GM23338 (cell line): ENCODE results near the gene RAD9B.

Source experiments
- TF ChIP-seq, protein P1 (sequence below), 2 experiments: fragments of 200-600 bp in 1 of 2; sonication (generic) in 1 of 2; conservative IDR thresholded peaks; 2 replicates each; pipeline versions ENCODE4 v1.5.1 to v1.6.1; 2016 to 2017; ENCODE audit warnings: antibody characterized with exemption in 2 of 2, low read depth in 2 of 2, mild to moderate bottlenecking in 2 of 2, moderate library complexity in 1 of 2
- TF ChIP-seq, protein P2 (sequence below): fragments of 250-450 bp; sonication (Bioruptor Pico); IDR thresholded peaks from 2 replicates; pipeline ENCODE4 v1.5.0; 2020; ENCODE audit warnings: mild to moderate bottlenecking, moderate library complexity
- TF ChIP-seq, protein P3 (sequence below): IDR thresholded peaks from one replicate; pipeline ENCODE4 v1.6.1; 2018; ENCODE audit warnings: antibody characterized with exemption; ENCODE audit not compliant: unreplicated experiment

DNA sequence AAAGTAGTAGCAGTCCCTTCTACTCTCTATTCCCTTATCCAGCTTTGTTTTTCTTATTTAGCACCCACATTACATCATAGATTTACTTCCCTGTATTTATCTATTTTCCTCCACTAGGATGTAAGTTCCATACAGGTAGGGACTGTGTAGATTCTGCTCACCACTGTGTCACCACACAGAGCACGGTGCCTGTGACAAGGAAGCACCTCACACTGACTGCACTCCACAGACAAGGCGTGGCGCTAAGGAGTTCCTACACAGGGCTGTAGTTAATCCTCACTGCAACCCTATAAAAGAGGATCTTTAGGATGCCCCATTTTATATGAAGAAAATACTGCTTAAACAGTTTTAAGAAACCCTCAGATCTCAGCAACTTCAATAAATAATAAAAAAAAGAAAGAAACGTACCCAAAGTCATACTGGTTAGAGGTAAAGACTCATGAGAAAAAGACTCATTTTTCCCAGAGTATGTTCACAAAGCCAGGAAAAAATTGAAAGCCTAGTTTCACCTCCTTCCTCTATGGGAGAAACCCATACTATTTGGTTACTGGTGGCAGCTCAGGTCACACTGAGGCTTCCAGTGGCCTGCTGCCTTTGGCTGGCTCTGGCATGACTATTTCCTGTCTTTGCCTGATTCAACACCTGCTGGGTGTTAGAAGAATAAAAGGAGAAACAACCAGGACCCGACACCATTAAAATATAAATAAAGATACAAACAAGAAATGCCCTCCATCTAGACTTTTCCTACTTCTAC is 36.9 kb downstream of the RAD9B start:
- TF ChIP-seq, protein P1, sequence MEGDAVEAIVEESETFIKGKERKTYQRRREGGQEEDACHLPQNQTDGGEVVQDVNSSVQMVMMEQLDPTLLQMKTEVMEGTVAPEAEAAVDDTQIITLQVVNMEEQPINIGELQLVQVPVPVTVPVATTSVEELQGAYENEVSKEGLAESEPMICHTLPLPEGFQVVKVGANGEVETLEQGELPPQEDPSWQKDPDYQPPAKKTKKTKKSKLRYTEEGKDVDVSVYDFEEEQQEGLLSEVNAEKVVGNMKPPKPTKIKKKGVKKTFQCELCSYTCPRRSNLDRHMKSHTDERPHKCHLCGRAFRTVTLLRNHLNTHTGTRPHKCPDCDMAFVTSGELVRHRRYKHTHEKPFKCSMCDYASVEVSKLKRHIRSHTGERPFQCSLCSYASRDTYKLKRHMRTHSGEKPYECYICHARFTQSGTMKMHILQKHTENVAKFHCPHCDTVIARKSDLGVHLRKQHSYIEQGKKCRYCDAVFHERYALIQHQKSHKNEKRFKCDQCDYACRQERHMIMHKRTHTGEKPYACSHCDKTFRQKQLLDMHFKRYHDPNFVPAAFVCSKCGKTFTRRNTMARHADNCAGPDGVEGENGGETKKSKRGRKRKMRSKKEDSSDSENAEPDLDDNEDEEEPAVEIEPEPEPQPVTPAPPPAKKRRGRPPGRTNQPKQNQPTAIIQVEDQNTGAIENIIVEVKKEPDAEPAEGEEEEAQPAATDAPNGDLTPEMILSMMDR (conservative IDR thresholded peaks at IDR 0.05; ENCODE audit: low read depth in 2 of 2), result no peak
- TF ChIP-seq, protein P2, sequence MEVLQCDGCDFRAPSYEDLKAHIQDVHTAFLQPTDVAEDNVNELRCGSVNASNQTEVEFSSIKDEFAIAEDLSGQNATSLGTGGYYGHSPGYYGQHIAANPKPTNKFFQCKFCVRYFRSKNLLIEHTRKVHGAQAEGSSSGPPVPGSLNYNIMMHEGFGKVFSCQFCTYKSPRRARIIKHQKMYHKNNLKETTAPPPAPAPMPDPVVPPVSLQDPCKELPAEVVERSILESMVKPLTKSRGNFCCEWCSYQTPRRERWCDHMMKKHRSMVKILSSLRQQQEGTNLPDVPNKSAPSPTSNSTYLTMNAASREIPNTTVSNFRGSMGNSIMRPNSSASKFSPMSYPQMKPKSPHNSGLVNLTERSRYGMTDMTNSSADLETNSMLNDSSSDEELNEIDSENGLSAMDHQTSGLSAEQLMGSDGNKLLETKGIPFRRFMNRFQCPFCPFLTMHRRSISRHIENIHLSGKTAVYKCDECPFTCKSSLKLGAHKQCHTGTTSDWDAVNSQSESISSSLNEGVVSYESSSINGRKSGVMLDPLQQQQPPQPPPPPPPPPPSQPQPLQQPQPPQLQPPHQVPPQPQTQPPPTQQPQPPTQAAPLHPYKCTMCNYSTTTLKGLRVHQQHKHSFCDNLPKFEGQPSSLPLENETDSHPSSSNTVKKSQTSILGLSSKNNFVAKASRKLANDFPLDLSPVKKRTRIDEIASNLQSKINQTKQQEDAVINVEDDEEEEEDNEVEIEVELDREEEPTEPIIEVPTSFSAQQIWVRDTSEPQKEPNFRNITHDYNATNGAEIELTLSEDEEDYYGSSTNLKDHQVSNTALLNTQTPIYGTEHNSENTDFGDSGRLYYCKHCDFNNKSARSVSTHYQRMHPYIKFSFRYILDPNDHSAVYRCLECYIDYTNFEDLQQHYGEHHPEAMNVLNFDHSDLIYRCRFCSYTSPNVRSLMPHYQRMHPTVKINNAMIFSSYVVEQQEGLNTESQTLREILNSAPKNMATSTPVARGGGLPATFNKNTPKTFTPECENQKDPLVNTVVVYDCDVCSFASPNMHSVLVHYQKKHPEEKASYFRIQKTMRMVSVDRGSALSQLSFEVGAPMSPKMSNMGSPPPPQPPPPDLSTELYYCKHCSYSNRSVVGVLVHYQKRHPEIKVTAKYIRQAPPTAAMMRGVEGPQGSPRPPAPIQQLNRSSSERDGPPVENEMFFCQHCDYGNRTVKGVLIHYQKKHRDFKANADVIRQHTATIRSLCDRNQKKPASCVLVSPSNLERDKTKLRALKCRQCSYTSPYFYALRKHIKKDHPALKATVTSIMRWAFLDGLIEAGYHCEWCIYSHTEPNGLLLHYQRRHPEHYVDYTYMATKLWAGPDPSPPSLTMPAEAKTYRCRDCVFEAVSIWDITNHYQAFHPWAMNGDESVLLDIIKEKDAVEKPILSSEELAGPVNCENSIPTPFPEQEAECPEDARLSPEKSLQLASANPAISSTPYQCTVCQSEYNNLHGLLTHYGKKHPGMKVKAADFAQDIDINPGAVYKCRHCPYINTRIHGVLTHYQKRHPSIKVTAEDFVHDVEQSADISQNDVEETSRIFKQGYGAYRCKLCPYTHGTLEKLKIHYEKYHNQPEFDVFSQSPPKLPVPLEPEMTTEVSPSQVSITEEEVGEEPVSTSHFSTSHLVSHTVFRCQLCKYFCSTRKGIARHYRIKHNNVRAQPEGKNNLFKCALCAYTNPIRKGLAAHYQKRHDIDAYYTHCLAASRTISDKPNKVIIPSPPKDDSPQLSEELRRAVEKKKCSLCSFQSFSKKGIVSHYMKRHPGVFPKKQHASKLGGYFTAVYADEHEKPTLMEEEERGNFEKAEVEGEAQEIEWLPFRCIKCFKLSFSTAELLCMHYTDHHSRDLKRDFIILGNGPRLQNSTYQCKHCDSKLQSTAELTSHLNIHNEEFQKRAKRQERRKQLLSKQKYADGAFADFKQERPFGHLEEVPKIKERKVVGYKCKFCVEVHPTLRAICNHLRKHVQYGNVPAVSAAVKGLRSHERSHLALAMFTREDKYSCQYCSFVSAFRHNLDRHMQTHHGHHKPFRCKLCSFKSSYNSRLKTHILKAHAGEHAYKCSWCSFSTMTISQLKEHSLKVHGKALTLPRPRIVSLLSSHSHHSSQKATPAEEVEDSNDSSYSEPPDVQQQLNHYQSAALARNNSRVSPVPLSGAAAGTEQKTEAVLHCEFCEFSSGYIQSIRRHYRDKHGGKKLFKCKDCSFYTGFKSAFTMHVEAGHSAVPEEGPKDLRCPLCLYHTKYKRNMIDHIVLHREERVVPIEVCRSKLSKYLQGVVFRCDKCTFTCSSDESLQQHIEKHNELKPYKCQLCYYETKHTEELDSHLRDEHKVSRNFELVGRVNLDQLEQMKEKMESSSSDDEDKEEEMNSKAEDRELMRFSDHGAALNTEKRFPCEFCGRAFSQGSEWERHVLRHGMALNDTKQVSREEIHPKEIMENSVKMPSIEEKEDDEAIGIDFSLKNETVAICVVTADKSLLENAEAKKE (CRISPR knock-in tag), result no peak
- TF ChIP-seq, protein P3, sequence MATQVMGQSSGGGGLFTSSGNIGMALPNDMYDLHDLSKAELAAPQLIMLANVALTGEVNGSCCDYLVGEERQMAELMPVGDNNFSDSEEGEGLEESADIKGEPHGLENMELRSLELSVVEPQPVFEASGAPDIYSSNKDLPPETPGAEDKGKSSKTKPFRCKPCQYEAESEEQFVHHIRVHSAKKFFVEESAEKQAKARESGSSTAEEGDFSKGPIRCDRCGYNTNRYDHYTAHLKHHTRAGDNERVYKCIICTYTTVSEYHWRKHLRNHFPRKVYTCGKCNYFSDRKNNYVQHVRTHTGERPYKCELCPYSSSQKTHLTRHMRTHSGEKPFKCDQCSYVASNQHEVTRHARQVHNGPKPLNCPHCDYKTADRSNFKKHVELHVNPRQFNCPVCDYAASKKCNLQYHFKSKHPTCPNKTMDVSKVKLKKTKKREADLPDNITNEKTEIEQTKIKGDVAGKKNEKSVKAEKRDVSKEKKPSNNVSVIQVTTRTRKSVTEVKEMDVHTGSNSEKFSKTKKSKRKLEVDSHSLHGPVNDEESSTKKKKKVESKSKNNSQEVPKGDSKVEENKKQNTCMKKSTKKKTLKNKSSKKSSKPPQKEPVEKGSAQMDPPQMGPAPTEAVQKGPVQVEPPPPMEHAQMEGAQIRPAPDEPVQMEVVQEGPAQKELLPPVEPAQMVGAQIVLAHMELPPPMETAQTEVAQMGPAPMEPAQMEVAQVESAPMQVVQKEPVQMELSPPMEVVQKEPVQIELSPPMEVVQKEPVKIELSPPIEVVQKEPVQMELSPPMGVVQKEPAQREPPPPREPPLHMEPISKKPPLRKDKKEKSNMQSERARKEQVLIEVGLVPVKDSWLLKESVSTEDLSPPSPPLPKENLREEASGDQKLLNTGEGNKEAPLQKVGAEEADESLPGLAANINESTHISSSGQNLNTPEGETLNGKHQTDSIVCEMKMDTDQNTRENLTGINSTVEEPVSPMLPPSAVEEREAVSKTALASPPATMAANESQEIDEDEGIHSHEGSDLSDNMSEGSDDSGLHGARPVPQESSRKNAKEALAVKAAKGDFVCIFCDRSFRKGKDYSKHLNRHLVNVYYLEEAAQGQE, result no peak
